Measurements from ENCODE around the gene LMO7.

Gene LMO7

GRCh38 chr13:75908141-75908540 is 272.0 kb downstream of the LMO7 start:
- no peak for DNase-seq
